Measurements from ENCODE around the gene NUP160.
"Not testable (repeated sequence)": the region's sequence is repeated elsewhere in the genome, so short reads cannot be mapped to it uniquely, and the experiment has no call there.

Gene NUP160

GRCh38 chr11:47773882-47774281, 74.3 kb downstream of the NUP160 start:
- no peaks in the 10 kb centered on the region for H4K20me1 ChIP-seq (ENCODE audit: insufficient read depth)
- no peak overlapping the region for H3K4me2 ChIP-seq
- H2AFZ ChIP-seq (ENCODE audit: low read depth): no peak overlapping the region
- TF ChIP-seq, protein P1, sequence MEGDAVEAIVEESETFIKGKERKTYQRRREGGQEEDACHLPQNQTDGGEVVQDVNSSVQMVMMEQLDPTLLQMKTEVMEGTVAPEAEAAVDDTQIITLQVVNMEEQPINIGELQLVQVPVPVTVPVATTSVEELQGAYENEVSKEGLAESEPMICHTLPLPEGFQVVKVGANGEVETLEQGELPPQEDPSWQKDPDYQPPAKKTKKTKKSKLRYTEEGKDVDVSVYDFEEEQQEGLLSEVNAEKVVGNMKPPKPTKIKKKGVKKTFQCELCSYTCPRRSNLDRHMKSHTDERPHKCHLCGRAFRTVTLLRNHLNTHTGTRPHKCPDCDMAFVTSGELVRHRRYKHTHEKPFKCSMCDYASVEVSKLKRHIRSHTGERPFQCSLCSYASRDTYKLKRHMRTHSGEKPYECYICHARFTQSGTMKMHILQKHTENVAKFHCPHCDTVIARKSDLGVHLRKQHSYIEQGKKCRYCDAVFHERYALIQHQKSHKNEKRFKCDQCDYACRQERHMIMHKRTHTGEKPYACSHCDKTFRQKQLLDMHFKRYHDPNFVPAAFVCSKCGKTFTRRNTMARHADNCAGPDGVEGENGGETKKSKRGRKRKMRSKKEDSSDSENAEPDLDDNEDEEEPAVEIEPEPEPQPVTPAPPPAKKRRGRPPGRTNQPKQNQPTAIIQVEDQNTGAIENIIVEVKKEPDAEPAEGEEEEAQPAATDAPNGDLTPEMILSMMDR (conservative IDR thresholded peaks at IDR 0.05; ENCODE audit: low read depth, low read length): no peak
- no peaks in the 10 kb centered on the region for H3K4me1 ChIP-seq (ENCODE audit: low read depth, poor library complexity, severe bottlenecking)
- H3K27ac ChIP-seq: no peak overlapping the region
- H3K9ac ChIP-seq: no peak overlapping the region
- no peak overlapping the region for H3K4me3 ChIP-seq (IDR thresholded peaks at IDR 0.05; ENCODE audit: insufficient read depth, low read depth, low read length)
- H3K79me2 ChIP-seq (ENCODE audit: insufficient read depth, low read depth): no peaks in the 10 kb centered on the region
- H3K27me3 ChIP-seq (ENCODE audit: insufficient read depth, low read depth): no peaks in the 10 kb centered on the region
- H3K36me3 ChIP-seq (ENCODE audit: insufficient read depth): peaks cover 5% of the 10 kb centered on the region; the same call in 1 of the 2 replicates

- not testable (repeated sequence) for H3K4me2 ChIP-seq; H4K20me1 ChIP-seq (ENCODE audit: insufficient read depth); H3K36me3 ChIP-seq (ENCODE audit: insufficient read depth); H3K9ac ChIP-seq; H3K4me3 ChIP-seq (IDR thresholded peaks at IDR 0.05; ENCODE audit: insufficient read depth, low read depth, low read length); H3K27me3 ChIP-seq (ENCODE audit: insufficient read depth, low read depth); H3K27ac ChIP-seq; H2AFZ ChIP-seq (ENCODE audit: low read depth)
- peaks cover 24% of the 10 kb centered on the region for H3K79me2 ChIP-seq (ENCODE audit: insufficient read depth, low read depth)
- H3K4me1 ChIP-seq (ENCODE audit: low read depth, poor library complexity, severe bottlenecking): peaks cover 11% of the 10 kb centered on the region
These were observed 78.6 kb downstream of the NUP160 start for GRCh38 chr11:47769556-47769955.

- no peak overlapping the region for H3K4me3 ChIP-seq (IDR thresholded peaks at IDR 0.05; ENCODE audit: insufficient read depth, low read depth, low read length)
- H3K36me3 ChIP-seq (ENCODE audit: insufficient read depth): 0 out of 2 replicates have a peak, but pooled peaks cover 3% of the 10 kb centered on the region
- TF ChIP-seq, protein P1 (conservative IDR thresholded peaks at IDR 0.05; ENCODE audit: low read depth, low read length): no peak
- H3K27me3 ChIP-seq (ENCODE audit: insufficient read depth, low read depth): no peaks in the 10 kb centered on the region
- peaks cover 37% of the 10 kb centered on the region for H3K79me2 ChIP-seq (ENCODE audit: insufficient read depth, low read depth)
- H4K20me1 ChIP-seq (ENCODE audit: insufficient read depth): no peaks in the 10 kb centered on the region
- peak overlapping the region; percentile 47 for H2AFZ ChIP-seq (ENCODE audit: low read depth)
- peaks cover 16% of the 10 kb centered on the region for H3K4me1 ChIP-seq (ENCODE audit: low read depth, poor library complexity, severe bottlenecking)
- H3K4me2 ChIP-seq: peak overlapping the region; percentile 86
- H3K9ac ChIP-seq: peak overlapping the region; percentile 98
- peak overlapping the region; percentile 98 for H3K27ac ChIP-seq
These were observed 80.0 kb downstream of the NUP160 start for GRCh38 chr11:47768101-47768612.

DNA sequence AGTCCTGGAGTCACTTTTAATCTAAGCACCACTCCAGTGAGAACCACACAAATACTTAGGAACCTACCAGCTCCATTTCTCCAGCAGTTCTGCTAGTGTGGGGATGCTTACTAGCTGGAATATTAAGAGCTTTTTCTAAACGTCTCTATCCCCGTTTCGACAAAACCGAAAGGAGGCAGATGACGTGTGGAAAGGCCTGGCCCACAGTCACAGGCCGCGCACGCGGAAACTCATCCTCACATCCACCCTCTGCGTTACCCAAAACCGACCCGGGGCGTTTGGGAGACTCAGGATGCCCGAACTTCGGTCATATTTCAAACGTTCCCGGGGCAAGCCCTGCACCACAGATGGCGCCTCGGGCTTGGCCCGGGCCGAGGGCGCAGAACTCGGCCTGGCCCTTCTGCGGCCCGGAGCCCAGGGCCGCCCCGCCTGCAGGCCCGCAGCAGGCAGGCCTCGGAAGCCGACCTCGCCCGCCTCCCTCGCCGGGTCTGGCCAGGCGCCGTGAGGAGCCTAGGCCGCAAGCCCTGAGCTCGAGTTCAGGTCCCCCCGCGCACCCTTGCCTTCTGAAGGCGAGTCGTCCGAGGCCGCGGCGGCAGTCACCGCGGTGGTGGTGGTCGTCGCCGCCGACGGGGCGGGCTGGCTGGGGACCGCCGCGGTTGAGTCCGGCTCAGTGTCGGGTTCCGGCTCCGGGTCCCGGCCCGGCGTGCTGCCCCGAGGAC, 81.5 kb downstream of the NUP160 start:
- Histone ChIP-seq H3K4me2 (peak overlapping the region; percentile 91), H2AFZ (ENCODE audit: low read depth) (peak overlapping the region; percentile 31), H3K4me3 (IDR thresholded peaks at IDR 0.05; ENCODE audit: insufficient read depth, low read depth, low read length) (peak overlapping the region; percentile 61), H3K9ac (peak overlapping the region; percentile 98), H3K27me3 (ENCODE audit: insufficient read depth, low read depth) (no peaks in the 10 kb centered on the region), H4K20me1 (ENCODE audit: insufficient read depth) (no peaks in the 10 kb centered on the region), H3K36me3 (ENCODE audit: insufficient read depth) (peaks cover 7% of the 10 kb centered on the region; the same call in 1 of the 2 replicates), H3K79me2 (ENCODE audit: insufficient read depth, low read depth) (peaks cover 52% of the 10 kb centered on the region), H3K4me1 (ENCODE audit: low read depth, poor library complexity, severe bottlenecking) (peaks cover 16% of the 10 kb centered on the region), H3K27ac (peak overlapping the region; percentile 98)
- TF ChIP-seq, protein P1 (conservative IDR thresholded peaks at IDR 0.05; ENCODE audit: low read depth, low read length): no peak

DNA sequence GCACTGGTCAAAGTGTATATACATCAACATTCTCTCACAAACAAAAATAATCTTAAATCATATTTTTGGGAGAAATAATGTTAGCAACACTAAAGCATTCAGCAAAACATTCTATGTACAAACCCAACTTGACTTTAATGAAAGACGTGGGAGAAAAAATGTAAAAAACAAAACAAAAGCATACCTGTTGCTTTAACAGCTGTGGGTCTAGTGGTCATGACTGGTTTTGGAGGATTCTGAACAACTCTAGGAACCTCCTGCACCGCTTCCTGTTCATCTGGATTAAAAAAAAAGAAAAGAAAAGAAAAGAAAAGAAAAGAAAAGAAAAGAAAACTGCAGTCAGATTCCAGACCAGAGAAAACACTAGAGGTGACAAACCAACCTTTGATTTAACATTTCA, 83.1 kb downstream of the NUP160 start:
- peak overlapping the region; percentile 98; the same call in 1 of the 2 replicates for H3K27ac ChIP-seq
- no peak overlapping the region for H3K4me3 ChIP-seq (IDR thresholded peaks at IDR 0.05; ENCODE audit: insufficient read depth, low read depth, low read length)
- peak overlapping the region; percentile 91 for H3K4me2 ChIP-seq
- H3K9ac ChIP-seq: peak overlapping the region; percentile 98; the same call in 1 of the 2 replicates
- H3K4me1 ChIP-seq (ENCODE audit: low read depth, poor library complexity, severe bottlenecking): peaks cover 16% of the 10 kb centered on the region
- no peak overlapping the region for H2AFZ ChIP-seq (ENCODE audit: low read depth)
- H3K79me2 ChIP-seq (ENCODE audit: insufficient read depth, low read depth): peaks cover 66% of the 10 kb centered on the region
- peaks cover 7% of the 10 kb centered on the region; the same call in 1 of the 2 replicates for H3K36me3 ChIP-seq (ENCODE audit: insufficient read depth)
- no peaks in the 10 kb centered on the region for H3K27me3 ChIP-seq (ENCODE audit: insufficient read depth, low read depth)
- TF ChIP-seq, protein P1 (conservative IDR thresholded peaks at IDR 0.05; ENCODE audit: low read depth, low read length): no peak
- H4K20me1 ChIP-seq (ENCODE audit: insufficient read depth): no peaks in the 10 kb centered on the region

GRCh38 chr11:47759291-47759690, 88.9 kb downstream of the NUP160 start:
- not testable (repeated sequence) for H3K27ac ChIP-seq; H3K4me1 ChIP-seq (ENCODE audit: low read depth, poor library complexity, severe bottlenecking); H3K9ac ChIP-seq; H3K4me3 ChIP-seq (IDR thresholded peaks at IDR 0.05; ENCODE audit: insufficient read depth, low read depth, low read length); H3K27me3 ChIP-seq (ENCODE audit: insufficient read depth, low read depth); H2AFZ ChIP-seq (ENCODE audit: low read depth); H4K20me1 ChIP-seq (ENCODE audit: insufficient read depth); H3K4me2 ChIP-seq
- peaks cover 20% of the 10 kb centered on the region; the same call in 1 of the 2 replicates for H3K36me3 ChIP-seq (ENCODE audit: insufficient read depth)
- peaks cover 69% of the 10 kb centered on the region for H3K79me2 ChIP-seq (ENCODE audit: insufficient read depth, low read depth)

Measured in KMS-11 (cell line).